Adipose tissue (tissue), 3 donors: ENCODE results near the gene RHBDD1. TPM values are rescaled to one million over a fixed set of nuclear protein-coding genes. Genes with fewer than 3 reads are reported as not detected.

Experiments
- H3K27ac ChIP-seq: one replicate; pipeline ENCODE4 v1.5.1; 2013; ENCODE audit warnings: low read depth, low read length
- WGBS, 3 donors: extraction: QIAGEN DNeasy Blood & Tissue Kit; methylation state at CpG; one replicate each; pipeline ENCODE4 v1.1.7; 2013; 5-methylcytosine and 5-hydroxymethylcytosine counted together
- polyA plus RNA-seq, 3 donors: library from polyadenylated mRNA; stranded (reverse); fragments of 200-250 nt; gene quantifications; one replicate each; pipeline ENCODE4 v1.2.3, GENCODE V29; 2013
- donor health status: healthy with polysubstance abuse.
- donor health status: Bipolar disorder and iron deficiency.
- donor health status: healthy.

RHBDD1 gene
- polyA plus RNA-seq, 3 donors = 5.4 to 8.3 (median 6.0) TPM

DNA sequence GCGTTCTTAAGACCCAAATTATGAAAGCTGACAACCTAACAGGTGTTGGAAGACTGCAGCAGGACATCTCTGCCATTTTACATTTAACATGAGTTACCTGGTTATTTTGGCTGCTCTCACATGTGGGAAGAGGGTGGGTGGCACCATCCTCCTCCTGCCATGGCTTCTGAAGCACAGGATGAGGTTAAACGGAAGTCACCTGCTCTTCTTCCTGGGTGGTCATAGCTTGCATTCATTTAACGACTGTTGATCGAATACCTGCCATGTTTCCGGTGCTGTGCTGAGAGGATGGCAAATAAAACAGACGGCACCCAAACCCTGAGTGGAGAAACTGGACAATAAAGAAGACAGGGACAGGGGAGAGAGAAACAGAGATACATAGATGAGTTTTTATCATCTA lies 118.0 kb downstream of the RHBDD1 start:
- no peak overlapping the region for H3K27ac ChIP-seq
- WGBS, 3 donors = 90 to 94% (median 92%) methylated on average over 6 of the region's 6 CpGs

DNA sequence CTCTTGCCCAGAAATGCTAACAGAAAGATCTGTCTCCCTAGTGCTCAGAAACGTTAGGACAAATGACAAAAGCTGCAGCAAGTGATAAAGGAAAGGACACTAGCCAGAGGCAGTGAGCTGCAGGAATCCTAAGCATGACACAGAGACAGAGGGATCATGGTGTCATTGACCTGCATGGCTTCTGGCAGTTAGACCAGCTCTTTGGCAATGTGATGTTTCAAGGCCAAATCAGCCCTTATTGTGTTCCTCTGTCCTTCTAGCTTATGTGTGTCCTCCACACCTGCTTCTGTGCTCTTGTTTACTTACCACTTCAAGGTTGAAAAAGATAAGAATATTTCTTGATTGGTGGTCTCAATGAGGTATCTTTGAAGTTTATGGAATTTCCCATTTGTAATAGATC lies 120.8 kb downstream of the RHBDD1 start:
- H3K27ac ChIP-seq = no peak overlapping the region
- 21 to 59% (median 50%) methylated on average over 1 of the region's 1 CpG for WGBS, 3 donors

DNA sequence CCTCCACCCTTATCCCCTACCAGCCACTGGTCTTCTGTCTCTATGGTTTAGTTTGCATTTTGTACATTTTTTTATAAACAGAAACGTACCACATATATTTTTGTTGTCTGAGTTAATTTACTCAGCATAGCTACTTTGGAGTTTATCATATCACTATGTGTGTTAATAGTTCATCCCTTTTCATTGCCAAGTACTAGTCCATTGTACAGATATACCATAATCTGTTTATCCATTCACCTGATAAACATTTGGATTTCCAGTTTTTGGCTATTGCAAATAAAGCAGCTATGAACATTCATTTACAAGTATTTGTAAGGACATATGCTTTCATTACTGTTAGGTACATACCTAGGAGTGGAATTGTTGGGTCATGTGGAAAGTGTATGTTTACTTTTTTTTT lies 123.6 kb downstream of the RHBDD1 start:
- WGBS, 3 donors = 91 to 94% (median 93%) methylated on average over 1 of the region's 1 CpG
- no peak overlapping the region for H3K27ac ChIP-seq

DNA sequence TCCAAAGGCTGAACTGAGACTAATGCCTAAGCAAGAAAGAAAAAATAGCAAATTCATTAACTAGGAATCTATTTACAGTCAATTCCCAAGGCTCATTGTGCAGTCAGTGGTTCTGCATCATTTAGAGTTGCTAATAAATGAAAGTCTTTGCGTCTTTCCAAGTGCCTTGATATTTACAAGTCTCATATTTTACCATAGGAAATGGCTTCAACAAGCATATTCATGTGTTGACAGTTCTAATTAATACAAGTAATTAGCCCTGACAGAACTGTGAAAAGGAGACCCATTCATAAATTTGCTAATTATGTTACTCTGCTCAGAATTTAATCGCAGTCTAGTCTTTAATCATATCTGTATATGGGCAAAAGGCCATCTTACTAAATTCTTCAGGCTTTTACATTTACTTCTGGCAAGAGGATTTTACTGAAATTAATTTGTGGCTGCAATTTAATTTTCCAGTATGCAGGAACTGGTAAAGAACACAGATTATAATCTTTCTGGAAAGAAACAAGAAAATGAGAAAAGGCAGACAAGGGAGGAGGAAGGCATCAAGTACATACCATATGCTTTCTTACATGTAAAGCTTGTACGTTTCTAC lies 126.4 kb downstream of the RHBDD1 start:
- H3K27ac ChIP-seq = no peak overlapping the region
- whole genome bisulfite sequencing, 3 donors = 85 to 95% (median 91%) methylated on average over 3 of the region's 3 CpGs

DNA sequence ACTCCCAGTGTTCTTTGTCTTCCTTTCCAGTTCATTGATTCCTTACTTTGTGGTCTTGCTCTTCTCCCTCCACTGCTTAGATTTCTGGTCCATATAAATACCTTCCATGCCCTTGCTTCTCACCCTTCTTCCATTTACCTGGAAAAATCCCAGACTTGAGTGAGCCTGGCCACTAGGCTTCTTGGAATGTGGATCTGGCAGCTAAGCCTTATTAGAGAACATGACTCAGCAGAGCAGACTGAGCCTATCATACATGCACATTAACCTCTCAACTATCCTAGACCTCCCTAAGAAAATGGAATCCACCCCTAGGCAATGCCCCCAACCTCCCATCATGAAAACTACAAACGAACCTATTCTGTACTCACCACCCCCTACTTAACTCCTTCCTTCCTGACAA lies 127.7 kb downstream of the RHBDD1 start:
- WGBS, 3 donors = 33 to 64% (median 57%) methylated on average over 1 of the region's 1 CpG
- H3K27ac ChIP-seq = no peak overlapping the region

DNA sequence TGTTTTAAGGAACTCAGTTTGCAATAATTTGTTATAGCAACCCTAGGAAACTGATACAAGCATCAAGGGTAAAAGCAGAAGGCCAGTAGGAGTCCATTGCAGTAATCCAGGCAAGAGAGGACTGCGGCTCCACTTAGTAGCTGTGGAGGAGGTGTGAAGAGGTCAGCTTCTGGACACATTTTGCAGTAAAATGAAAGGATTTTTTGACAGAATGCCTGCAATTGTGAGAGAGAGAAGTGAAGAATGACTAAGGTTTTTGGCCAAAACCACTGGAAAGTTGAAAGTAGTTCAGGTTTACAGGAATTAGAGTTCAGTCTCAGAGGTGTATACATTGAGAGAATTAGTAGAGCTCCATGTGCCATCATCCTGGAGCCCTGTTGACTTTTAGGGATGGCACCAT lies 129.5 kb downstream of the RHBDD1 start:
- no peak overlapping the region for H3K27ac ChIP-seq
- WGBS, 3 donors = 92 to 100% (median 100%) methylated on average over 1 of the region's 1 CpG

DNA sequence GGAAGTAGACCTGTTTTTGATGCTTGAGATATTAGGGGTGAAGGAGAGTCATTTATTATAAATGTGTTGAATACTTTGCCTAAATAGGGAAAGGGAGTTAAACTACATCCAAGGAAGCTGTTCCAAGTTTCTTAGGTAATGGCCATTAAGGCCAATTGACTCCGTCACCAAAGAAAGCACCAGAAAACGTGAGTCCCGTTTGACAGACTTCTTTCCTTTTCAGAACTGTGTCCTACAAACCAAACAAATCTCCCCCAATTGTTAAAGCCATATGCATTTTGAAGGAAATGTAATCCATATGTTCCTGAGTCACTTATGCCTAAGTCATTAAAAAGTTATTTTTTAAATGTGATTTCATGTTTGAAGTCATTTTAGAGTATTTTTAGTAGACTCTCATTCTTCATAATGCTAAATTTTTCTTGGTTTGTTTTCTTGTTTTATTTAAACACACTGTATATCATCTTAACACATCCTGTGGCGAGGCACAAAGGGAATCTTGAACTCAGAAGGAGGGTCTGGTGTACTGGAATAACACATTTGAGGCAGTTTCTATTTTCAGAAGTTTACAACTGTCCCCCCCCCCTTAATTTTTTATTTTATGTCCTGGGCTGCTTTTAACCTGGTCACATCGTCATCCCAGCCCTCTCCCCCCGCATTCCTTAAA lies 133.7 kb downstream of the RHBDD1 start:
- WGBS, 3 donors = 61 to 81% (median 72%) methylated on average over 6 of the region's 6 CpGs
- H3K27ac ChIP-seq = no peak overlapping the region

DNA sequence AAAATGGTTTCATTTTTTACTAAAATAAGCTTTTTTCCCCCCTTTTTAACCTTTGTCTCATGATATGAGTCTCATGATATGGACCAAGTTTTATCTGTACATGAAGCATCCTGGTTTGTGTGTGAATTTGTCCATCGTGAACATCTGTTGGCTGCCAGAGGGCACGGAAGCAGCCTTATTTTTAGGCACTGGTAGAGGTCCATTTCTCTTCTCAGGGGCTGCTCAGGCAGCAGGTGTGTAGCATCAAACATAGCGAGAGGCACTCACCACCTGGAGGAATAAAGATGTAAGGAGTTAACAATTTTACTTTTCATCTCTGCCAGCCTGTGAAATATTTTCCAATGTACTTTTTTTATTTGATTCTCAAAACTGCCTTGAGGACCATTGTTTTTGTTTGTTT lies 134.5 kb downstream of the RHBDD1 start:
- no peak overlapping the region for H3K27ac ChIP-seq
- WGBS, 3 donors = 66 to 87% (median 78%) methylated on average over 3 of the region's 3 CpGs

DNA sequence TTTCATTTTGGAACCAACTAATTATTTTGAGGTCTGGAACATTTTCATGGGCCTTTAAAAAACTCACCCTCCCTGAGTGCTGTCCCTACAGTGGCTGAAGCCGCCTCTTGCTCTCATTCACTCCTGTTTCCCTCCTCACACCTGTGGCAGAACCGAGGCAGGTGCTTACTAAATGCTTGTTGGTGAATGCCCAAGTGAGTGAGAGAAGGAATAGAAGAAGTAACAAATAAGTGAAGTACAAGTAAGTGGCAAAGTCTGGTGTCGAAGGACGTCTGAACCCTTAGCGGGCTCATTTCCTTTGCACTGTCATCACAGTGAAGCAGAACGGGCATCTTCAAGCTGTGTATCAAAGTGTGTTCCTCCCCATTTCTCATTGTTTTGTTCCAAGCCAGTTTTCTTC lies 135.2 kb downstream of the RHBDD1 start:
- WGBS, 3 donors = 80 to 91% (median 86%) methylated on average over 6 of the region's 6 CpGs
- H3K27ac ChIP-seq = no peak overlapping the region

DNA sequence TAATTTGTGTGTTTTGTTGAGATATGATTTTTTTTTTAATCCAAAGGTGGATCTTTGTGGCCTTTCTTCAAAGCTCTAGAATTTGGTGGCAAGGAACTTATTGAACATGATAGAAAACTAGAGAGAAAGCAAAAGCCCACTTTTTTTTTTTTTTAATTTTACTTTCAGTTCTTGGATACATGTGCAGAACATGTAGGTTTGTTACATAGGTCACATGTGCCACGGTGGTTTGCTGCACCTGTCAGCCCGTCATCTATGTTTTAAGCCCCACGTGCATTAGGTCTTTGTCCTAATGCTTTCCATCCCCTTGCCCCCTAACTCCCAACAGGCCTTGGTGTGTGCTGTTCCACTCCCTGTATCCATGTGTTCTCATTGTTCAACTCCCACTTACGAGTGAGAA lies 135.9 kb downstream of the RHBDD1 start:
- H3K27ac ChIP-seq = no peak overlapping the region
- WGBS, 3 donors = 89 to 95% (median 94%) methylated on average over 4 of the region's 4 CpGs

DNA sequence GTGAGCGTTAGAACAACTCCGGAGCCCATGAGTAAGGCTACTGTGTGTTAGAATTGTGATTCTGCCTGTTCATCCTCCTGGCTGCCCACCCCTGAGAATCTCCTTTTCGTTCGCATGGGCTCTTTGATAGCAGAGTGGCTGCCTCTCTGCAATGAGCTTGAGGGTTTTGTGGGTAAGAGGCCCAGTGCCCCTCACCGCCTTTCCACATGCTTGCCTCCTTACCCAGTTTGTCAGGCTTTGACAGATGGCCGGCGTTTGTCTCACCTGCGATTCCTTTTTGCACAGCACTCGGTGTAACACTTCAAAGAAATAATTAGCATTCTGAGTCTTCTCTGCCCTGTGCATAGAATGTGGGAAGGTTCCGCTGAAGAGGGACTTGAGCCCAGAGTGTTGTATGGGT lies 138.0 kb downstream of the RHBDD1 start:
- 93 to 96% (median 95%) methylated on average over 10 of the region's 10 CpGs for WGBS, 3 donors
- H3K27ac ChIP-seq = no peak overlapping the region

DNA sequence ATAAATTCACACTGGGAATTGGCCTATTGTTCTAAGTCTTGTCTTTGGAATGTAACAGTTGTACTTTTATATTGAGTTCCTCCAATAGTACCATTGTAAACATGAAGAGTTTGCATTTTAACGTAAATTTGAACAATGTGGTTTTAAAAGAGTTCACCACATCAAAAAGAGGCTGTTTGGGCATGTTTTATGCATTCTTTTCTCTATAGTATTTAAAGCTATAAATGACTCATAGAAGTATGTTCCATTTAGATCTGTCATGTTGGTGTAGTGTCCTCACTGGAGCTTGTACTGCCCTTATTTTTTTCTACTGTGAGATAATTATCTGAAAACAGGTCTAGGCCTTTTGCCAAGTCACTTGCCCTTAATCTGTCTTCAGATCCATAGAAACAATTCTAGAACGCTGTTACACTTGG lies 141.9 kb downstream of the RHBDD1 start:
- 68 to 79% (median 78%) methylated on average over 2 of the region's 2 CpGs for WGBS, 3 donors
- no peak overlapping the region for H3K27ac ChIP-seq

DNA sequence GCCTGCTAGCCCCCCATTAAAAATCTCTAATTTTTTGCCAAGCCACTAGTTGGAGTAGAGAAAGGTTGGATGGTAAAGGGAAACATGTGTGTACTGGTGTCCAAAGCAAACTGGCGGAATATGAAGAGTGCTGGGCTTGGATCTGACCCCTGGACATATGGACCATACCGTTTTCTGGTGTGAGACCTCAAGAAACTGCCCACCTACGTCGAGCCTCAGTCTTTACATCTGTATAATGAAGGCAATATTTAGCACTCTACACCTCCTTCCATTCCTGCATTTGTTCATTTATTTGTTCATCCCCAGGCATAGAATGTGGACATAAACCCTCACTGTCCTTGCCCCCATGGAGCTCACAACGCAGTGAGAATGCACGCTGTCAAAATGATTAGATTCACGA lies 142.4 kb downstream of the RHBDD1 start:
- no peak overlapping the region for H3K27ac ChIP-seq
- 95 to 97% (median 96%) methylated on average over 7 of the region's 7 CpGs for WGBS, 3 donors

DNA sequence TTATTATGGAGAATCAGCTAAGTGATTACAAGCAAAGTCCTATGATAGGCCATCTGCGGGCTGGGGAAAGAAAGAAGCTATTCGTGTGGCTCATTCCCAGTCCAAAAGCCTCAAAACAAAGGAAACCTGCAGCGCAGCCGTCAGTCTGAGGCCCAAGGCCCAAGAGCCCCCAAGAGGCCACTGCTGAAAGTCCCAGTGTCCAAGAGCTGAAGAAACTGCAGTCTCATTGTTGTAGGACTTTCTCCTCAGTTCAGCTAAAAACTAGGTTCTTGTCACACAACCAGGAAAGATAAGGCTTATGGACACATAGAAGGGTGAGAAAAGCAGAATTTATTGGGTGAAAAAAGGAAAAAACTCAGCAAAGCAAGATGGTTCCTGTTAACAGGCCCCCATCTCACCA lies 143.2 kb downstream of the RHBDD1 start:
- 93 to 97% (median 95%) methylated on average over 4 of the region's 4 CpGs for WGBS, 3 donors
- no peak overlapping the region for H3K27ac ChIP-seq

DNA sequence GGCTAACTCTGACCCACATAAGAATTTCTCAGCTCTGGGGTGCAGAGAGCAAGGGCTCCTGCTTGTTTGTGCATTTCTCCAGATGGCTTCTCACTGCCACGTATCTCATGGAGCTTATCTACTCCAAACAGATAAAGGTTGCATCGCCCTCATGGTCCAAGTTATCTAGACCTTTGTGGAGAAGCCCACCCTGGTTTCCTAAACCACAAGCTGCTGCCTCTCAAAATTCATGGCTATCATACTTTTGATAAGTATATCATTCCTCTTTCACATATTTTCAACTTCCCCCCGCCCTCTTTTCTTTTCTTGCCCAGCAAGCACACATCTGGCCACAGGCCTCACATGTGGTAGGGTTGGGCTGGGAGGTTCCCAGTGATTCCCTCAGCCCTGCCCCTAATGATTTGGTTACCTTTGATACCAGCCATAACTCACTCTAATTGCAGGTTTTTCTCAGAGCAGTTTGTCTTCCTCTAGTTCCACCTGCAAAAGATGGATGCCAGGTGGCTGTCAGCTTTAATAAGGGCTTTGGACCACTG lies 146.0 kb downstream of the RHBDD1 start:
- no peak overlapping the region for H3K27ac ChIP-seq
- WGBS, 3 donors = 53 to 72% (median 67%) methylated on average over 3 of the region's 3 CpGs

DNA sequence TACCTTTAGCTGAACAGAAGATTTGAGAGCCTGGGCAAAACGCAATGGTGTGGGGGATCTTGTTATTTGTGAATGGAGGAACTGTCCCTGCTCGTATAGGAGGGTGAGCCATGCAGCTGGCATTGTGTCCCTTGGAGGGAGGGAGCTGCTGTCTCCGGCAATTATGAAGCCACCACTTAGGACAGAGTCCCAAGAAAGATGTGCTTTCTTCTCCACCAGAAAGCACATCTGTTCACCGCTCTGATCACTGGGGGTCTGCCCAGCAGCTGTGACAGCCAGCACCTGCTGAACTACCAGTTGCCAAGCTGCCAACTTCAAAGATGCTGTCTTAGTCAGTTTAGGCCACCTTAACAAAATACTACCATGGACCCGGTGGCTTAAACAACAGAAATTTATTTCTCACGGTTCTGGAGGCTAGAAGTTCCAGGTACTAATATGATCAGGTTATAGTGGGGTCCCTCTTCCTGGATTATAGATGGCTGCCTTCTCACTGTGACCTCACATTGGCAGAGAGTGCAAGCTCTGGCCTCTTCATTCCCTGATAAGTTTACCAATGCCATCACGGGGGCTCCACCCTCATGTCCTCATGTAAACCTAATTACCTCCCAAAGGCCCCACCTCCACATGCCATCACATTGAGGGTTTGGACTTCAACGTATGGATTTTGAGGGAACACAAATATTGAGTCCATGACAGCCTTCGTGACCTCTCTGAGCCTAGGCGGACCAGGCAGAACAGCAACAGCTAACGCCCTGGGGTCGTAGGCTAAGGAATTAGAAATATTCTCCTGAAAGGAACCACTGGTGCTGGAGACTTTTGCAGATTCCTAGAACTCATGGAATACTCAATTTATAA lies 148.3 kb downstream of the RHBDD1 start:
- WGBS, 3 donors = 76 to 91% (median 89%) methylated on average over 12 of the region's 12 CpGs
- no peak overlapping the region for H3K27ac ChIP-seq

DNA sequence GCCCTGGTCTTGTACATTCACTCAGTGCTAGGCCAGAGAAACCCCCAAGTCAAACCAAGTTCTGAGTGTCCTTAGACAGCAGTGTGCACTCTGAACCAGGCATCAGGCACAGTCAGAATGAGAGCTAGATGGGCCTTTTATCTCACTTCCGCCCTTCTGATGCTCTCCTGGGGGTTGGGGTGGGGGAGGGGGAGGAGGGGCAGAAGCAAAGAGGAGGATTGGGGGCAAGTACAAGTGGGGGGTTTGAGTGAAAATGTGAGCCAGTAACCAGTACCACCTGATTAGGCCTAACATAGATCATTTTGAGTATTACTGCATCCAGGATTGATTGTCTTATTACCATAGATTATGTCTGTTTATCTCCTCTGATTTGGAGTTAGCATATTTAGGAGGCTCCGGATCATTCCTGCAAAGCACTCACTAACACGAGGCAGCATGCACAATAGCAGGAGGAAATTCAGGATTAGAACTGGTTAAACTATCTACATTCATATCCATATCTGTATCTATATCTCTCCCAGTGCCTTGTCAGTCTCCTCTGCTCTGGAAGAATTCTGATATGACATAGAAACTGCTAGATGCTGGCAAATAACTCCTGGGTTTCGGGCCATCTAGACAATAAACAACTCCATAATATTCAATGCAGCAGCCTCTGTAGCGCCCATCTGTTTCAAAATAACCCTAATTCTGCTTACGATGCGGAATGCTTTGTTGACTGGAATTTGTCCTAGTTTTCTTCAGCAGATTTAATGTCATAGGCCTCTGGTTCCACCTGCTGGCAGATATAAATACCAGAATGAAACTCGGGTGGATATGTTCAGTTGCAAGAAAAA lies 149.1 kb downstream of the RHBDD1 start:
- WGBS, 3 donors = 22 to 44% (median 37%) methylated on average over 8 of the region's 8 CpGs
- no peak overlapping the region for H3K27ac ChIP-seq

DNA sequence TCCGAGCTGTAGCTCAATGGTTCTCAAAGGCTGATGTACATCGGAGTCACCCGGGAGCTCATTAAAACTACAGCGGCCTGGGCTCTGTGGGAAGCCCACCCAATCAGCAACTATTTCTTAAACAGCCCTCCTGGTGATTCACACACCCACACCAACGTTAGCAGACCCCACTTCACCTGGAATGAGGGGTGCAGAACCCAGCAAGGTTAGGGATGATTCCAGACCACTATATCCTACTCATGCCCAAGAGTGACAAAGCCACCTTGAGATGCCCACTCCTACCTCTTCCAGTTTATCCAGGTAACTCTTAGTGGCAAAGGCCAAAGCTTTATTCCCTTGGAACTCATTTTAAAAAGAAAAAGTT lies 149.7 kb downstream of the RHBDD1 start:
- no peak overlapping the region for H3K27ac ChIP-seq
- WGBS, 3 donors = 43 to 67% (median 60%) methylated on average over 5 of the region's 5 CpGs

DNA sequence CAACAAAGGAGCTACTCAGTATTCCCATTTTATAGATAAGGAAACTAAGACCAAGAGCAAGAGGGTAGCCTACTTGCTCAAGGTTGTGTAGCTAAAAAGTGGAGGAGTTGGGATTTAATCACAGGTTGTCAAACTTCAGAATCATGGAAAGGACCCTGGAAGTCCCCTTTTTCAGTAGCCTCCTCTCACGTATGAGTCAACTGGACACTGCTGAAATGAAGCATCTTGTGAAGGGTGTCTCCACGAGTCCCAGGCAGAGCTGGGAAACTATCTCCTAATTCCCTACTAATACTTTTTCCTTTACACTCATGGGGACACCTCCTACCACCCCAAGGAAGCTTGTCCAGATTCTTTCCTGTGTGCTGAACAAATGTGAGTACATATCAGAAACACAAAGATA lies 155.8 kb downstream of the RHBDD1 start:
- WGBS, 3 donors = 85 to 91% (median 89%) methylated on average over 2 of the region's 2 CpGs
- no peak overlapping the region for H3K27ac ChIP-seq
